OCI-LY7 (cell line): ENCODE results near the gene FRMPD1. TPM values are rescaled to one million over a fixed set of nuclear protein-coding genes. Genes with fewer than 3 reads are reported as not detected.
A peak's percentile ranks its signal among the peaks of the same experiment; 100 is the strongest.

Source experiments
- BruUV-seq: library from RNA; stranded (reverse); fragments of 400-500 nt; replicated peaks from 2 replicates; lab custom pipeline; 2021; lab: Mats Ljungman, UMichigan
- CTCF ChIA-PET: fragments of 300-600 bp; sonication (Branson Sonifier 250); formaldehyde crosslinking; loops from one replicate; lab custom pipeline; 2022; ENCODE audit warnings: antibody characterized with exemption; ENCODE audit not compliant: unreplicated experiment; lab: Charles Lee
- POLR2A ChIA-PET: fragments of 300-600 bp; sonication (Branson Sonifier 250); formaldehyde crosslinking; loops from one replicate; lab custom pipeline; 2022; ENCODE audit warnings: antibody characterized with exemption; lab: Charles Lee
- DNase-seq: peaks from one replicate; pipeline ENCODE4 v3.0.0-alpha.2; 2015; ENCODE audit warnings: low spot score
- H2AFZ ChIP-seq: fragments of 200-600 bp; sonication (generic), shearing (Covaris generic); 2 replicates; pipeline ENCODE4 v1.6.1; 2014; ENCODE audit warnings: mild to moderate bottlenecking, antibody characterized with exemption, low read length, moderate library complexity
- H3K27ac ChIP-seq: fragments of 200-600 bp; sonication (generic); 2 replicates; pipeline ENCODE4 v1.5.1; 2014; ENCODE audit warnings: mixed run types, low read depth, mild to moderate bottlenecking, moderate library complexity, low read length, inconsistent platforms; ENCODE audit not compliant: poor library complexity, severe bottlenecking
- H3K36me3 ChIP-seq: fragments of 200-600 bp; sonication (generic); 2 replicates; pipeline ENCODE4 v1.6.1; 2014; ENCODE audit warnings: mild to moderate bottlenecking, antibody characterized with exemption, low read length, moderate library complexity, mixed read lengths; ENCODE audit not compliant: insufficient read depth
- H3K4me1 ChIP-seq: fragments of 200-600 bp; sonication (generic); 2 replicates; pipeline ENCODE4 v1.5.1; 2014; ENCODE audit warnings: mild to moderate bottlenecking, low read length; ENCODE audit not compliant: insufficient read depth, poor library complexity, severe bottlenecking
- H3K4me2 ChIP-seq: fragments of 200-600 bp; sonication (generic); 2 replicates; pipeline ENCODE4 v1.6.1; 2014; ENCODE audit warnings: mild to moderate bottlenecking, low read length
- H3K4me3 ChIP-seq: fragments of 200-600 bp; sonication (generic); 2 replicates; pipeline ENCODE4 v1.5.1; 2014; ENCODE audit warnings: mild to moderate bottlenecking, low read depth, low read length; ENCODE audit not compliant: poor library complexity, severe bottlenecking
- H3K79me2 ChIP-seq: fragments of 200-600 bp; sonication (generic); 2 replicates; pipeline ENCODE4 v1.6.1; 2016; ENCODE audit warnings: low read depth, mild to moderate bottlenecking, low read length, moderate library complexity, mixed read lengths; ENCODE audit not compliant: insufficient read depth
- H3K9me2 ChIP-seq: fragments of 200-600 bp; sonication (generic); 2 replicates; pipeline ENCODE4 v1.6.1; 2016; ENCODE audit warnings: mild to moderate bottlenecking, low read length, mixed read lengths; ENCODE audit not compliant: insufficient read depth
- H3K9me3 ChIP-seq: fragments of 200-600 bp; sonication (generic); 2 replicates; pipeline ENCODE4 v1.6.1; 2014; ENCODE audit warnings: mild to moderate bottlenecking, mixed run types, low read length, mixed read lengths
- H4K20me1 ChIP-seq: fragments of 200-600 bp; sonication (generic); 2 replicates; pipeline ENCODE4 v1.6.1; 2014; ENCODE audit warnings: mild to moderate bottlenecking, antibody characterized with exemption, low read length, moderate library complexity, mixed read lengths; ENCODE audit not compliant: insufficient read depth
- CTCF ChIP-seq: fragments of 200-600 bp; sonication (generic); conservative IDR thresholded peaks from 2 replicates; pipeline ENCODE4 v1.5.1; 2014; ENCODE audit warnings: mild to moderate bottlenecking, antibody characterized with exemption, low read length, moderate library complexity, mixed read lengths
- EZH2phosphoT487 ChIP-seq: fragments of 200-600 bp; sonication (generic); IDR thresholded peaks from 2 replicates; pipeline ENCODE4 v1.6.1; 2018; ENCODE audit warnings: low read depth, borderline replicate concordance, mild to moderate bottlenecking, mixed run types, antibody characterized with exemption, low read length, moderate library complexity, mixed read lengths
- intact Hi-C: fragments of 100-400 bp; cut with micrococcal nuclease; formaldehyde crosslinking; loops from one replicate; pipeline ENCODE4 v1.10.0; 2022; ENCODE audit not compliant: unreplicated experiment
- total RNA-seq, 2 experiments: library from RNA; depleted of rRNA in 1 of 2; stranded (reverse); fragments of >200 nt in 1 of 2; shearing (Covaris generic) in 1 of 2; gene quantifications; 2 replicates each; pipeline ENCODE4 v1.2.3, GENCODE V29; 2014 to 2022

FRMPD1 gene
- total RNA-seq, 2 experiments from 2014 or later, result not detected

DNA sequence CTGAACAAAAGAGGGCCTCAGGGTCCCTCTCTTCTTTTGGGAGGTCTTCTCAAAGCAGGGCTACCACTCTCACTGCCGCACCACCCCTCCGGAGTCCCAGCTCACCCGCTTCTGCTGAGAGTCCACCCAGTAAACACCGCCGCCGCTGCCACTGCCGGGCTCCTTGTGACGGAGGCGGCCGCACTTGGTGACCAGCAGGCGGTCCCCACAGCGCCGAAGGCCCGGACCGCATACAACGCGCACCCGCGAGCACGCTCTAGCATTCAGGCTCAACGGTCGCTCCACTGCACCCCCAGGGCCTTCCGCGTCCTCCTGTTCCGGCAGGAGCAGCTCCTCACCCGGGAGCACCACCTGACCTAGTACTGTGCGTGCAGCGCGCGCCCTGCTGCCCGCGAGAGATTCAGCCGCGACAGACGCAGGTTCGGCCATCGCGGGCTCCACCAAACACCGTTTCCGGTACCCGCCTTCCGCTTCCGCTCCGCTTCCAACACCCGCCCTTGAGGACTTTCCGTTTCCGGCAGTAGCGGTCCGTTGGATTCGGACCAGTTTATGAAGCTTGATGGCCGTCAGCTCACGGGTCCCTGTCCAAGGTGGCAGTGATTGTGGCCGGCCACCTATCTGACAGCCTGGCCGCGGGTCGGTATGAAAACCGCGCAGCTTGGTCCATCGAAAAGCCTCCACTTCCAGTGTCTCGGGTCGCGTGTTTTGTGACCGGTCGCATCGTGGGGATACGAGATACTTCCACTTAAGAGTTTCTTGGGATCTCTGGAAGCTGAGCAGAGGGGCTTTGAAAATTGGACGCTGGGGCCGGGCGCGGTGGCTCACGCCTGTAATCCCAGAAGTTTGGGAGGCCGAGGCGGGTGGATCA, 134.1 kb downstream of the FRMPD1 start, which contains the start of gene EXOSC3:
Gene EXOSC3 (minus strand): TSS at position 449 of the 868 bp plus-strand sequence. CDS start 20 bp downstream, at position 429.
- peak within 1 kb of the TSS; percentile 96 for H2AFZ ChIP-seq
- H3K4me2 ChIP-seq, result peak within 1 kb of the TSS; percentile 97
- peaks cover 42% of the 10 kb centered on the region for H3K36me3 ChIP-seq
- BruUV-seq, result no TSS peak
- no peaks in the 10 kb centered on the region for H3K9me3 ChIP-seq
- intact Hi-C loops, result loop anchor here (1.0 kb wide), 1 partner anchor 15 kb away; the partner anchor contains the start of gene DCAF10
- peak within 1 kb of the TSS; percentile 95 for H3K4me3 ChIP-seq
- CTCF ChIA-PET, result no interaction called here
- no peaks in the 10 kb centered on the region for H3K9me2 ChIP-seq
- POLR2A ChIA-PET, result interaction anchor here (0.6 to 2.4 kb wide), 8 partner anchors 10 to 306 kb away, joined by 3 to 15 read pairs (median 5); partner anchors contain the start of genes DCAF10 and TOMM5
- peaks cover 24% of the 10 kb centered on the region for H3K4me1 ChIP-seq
- peaks cover 12% of the 10 kb centered on the region for H4K20me1 ChIP-seq
- TF ChIP-seq CTCF (no peak), EZH2phosphoT487 (no peak)
- H3K79me2 ChIP-seq, result peaks cover 49% of the 10 kb centered on the region
- peak within 1 kb of the TSS; percentile 75 for H3K27ac ChIP-seq
- peak; percentile 94 for DNase-seq

DNA sequence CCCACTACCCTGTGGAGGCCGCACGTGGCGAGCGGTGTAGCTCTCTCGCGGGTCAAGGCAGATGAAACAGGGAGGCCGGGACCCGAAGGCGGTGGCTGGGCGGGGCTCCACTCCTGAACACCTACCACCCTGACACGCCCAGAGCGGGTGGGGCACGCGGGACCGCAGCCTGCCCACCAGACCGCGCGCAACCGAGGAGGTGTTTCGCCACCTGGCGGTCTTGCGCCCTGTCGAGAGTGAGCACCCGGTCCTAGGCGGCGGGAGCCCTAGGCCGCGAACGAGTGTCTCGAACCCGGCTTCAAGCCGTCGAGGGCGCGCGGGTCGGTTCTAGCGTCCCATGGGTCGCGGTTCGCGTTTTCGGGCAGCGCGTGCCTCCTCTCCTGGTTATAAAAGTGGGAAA, 136.3 kb downstream of the FRMPD1 start:
- Histone ChIP-seq H3K27ac (no peak overlapping the region), H3K4me2 (no peak overlapping the region), H3K36me3 (peaks cover 19% of the 10 kb centered on the region), H3K79me2 (peaks cover 32% of the 10 kb centered on the region), H3K9me2 (no peaks in the 10 kb centered on the region), H3K9me3 (no peaks in the 10 kb centered on the region), H3K4me1 (peaks cover 24% of the 10 kb centered on the region), H3K4me3 (no peak overlapping the region), H4K20me1 (peaks cover 12% of the 10 kb centered on the region), H2AFZ (no peak overlapping the region)
- intact Hi-C loops, result no loop called here
- ChIA-PET CTCF (no interaction called here), POLR2A (no interaction called here)
- BruUV-seq, result no TSS peak
- no peak for TF ChIP-seq CTCF
- TF ChIP-seq EZH2phosphoT487, result no peak
- DNase-seq, result no peak

DNA sequence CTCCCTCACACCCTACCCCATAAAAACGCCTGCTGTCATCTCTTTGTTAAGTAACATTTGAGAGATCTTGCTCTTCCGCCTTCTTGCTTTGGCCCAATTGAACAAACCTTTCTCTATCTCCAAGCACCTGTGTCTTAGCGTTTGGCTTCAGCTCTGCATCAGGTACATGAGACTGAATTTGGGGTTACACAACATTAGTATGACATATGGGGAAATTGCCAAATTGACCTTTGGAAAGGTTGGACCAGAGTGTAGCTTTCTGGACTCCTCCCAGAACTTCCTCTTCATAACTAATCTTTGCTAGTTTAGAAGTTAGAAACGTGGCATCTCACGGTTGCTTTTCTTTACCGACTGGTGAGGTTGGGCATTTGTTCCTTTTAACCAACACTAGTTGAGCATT, 137.6 kb downstream of the FRMPD1 start:
- H3K4me3 ChIP-seq, result no peak overlapping the region
- BruUV-seq, result no TSS peak
- no peaks in the 10 kb centered on the region for H3K9me3 ChIP-seq
- H3K4me1 ChIP-seq, result peaks cover 13% of the 10 kb centered on the region
- H4K20me1 ChIP-seq, result peaks cover 8% of the 10 kb centered on the region
- POLR2A ChIA-PET, result interaction anchor here (1.2 kb wide), 1 partner anchor 10 kb away, joined by 6 read pairs; no protein-coding TSS in a partner anchor
- intact Hi-C loops, result no loop called here
- H2AFZ ChIP-seq, result no peak overlapping the region
- CTCF ChIA-PET, result no interaction called here
- no peak overlapping the region for H3K4me2 ChIP-seq
- DNase-seq, result no peak
- peaks cover 19% of the 10 kb centered on the region for H3K79me2 ChIP-seq
- no peaks in the 10 kb centered on the region for H3K9me2 ChIP-seq
- no peak overlapping the region for H3K27ac ChIP-seq
- peaks cover 7% of the 10 kb centered on the region for H3K36me3 ChIP-seq
- no peak for TF ChIP-seq CTCF
- no peak for TF ChIP-seq EZH2phosphoT487
